ENCODE results near the gene ATP6V1G1.
"Not testable (repeated sequence)": the region's sequence is repeated elsewhere in the genome, so short reads cannot be mapped to it uniquely, and the experiment has no call there.

Gene ATP6V1G1

DNA sequence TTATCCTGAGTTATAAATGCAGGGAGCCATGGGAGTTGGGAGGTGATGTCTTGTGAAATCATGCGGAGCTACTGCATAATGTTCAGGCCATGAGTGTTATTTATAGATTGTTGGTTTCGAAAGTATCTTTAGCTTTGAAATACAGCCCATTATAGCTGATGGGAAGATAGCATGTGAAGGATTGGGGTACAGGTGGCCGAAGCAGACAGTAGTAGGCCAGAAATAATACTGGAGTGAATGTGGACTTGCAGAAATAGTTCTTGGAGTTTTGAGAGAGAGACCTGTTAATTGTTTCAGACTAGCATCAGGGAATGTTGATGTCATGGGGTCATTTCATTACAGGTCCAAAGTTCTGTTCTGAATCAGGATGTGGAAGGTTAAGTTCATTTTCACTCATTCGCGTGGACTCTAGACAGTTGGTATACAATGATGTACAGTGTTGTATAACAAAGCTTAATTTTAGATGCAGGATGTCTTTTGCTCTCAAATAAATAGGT, 3.8 kb downstream of the ATP6V1G1 start:
- Mint-ChIP-seq H3K9me3 (no peaks in the 10 kb centered on the region), H3K4me3 (peak overlapping the region; percentile 83), H3K27ac (peak overlapping the region; percentile 58), H3K36me3 (peaks cover 21% of the 10 kb centered on the region), H3K4me1 (peaks cover 45% of the 10 kb centered on the region), H3K27me3 (no peaks in the 10 kb centered on the region)
- ATAC-seq (ENCODE audit: low read depth) (no peak), DNase-seq (ENCODE audit: low spot score in 2 of 2) (no peak)

- no peaks in the 10 kb centered on the region for H3K9me3 Mint-ChIP-seq
- DNase-seq (ENCODE audit: low spot score in 2 of 2), result no peak
- peak overlapping the region; percentile 58 for H3K27ac Mint-ChIP-seq
- no peaks in the 10 kb centered on the region for H3K27me3 Mint-ChIP-seq
- ATAC-seq (ENCODE audit: low read depth), result no peak
- peaks cover 23% of the 10 kb centered on the region for H3K36me3 Mint-ChIP-seq
- peak overlapping the region; percentile 83 for H3K4me3 Mint-ChIP-seq
- peaks cover 49% of the 10 kb centered on the region for H3K4me1 Mint-ChIP-seq
Observed at GRCh38 chr9:114591849-114592248, 4.3 kb downstream of the ATP6V1G1 start.

GRCh38 chr9:114592356-114592755, 4.8 kb downstream of the ATP6V1G1 start:
- H3K4me3 Mint-ChIP-seq, result peak overlapping the region; percentile 83
- H3K9me3 Mint-ChIP-seq, result no peaks in the 10 kb centered on the region
- H3K4me1 Mint-ChIP-seq, result peaks cover 49% of the 10 kb centered on the region
- no peaks in the 10 kb centered on the region for H3K27me3 Mint-ChIP-seq
- peak overlapping the region; percentile 58 for H3K27ac Mint-ChIP-seq
- peak; percentile 48 for ATAC-seq (ENCODE audit: low read depth)
- H3K36me3 Mint-ChIP-seq, result peaks cover 24% of the 10 kb centered on the region
- peak; percentile 31 to 57 for DNase-seq (ENCODE audit: low spot score in 2 of 2)

GRCh38 chr9:114594136-114594535, 6.6 kb downstream of the ATP6V1G1 start:
- Mint-ChIP-seq H3K36me3 (peaks cover 29% of the 10 kb centered on the region), H3K4me1 (peaks cover 42% of the 10 kb centered on the region), H3K27ac (no peak overlapping the region), H3K27me3 (no peaks in the 10 kb centered on the region), H3K4me3 (no peak overlapping the region), H3K9me3 (no peaks in the 10 kb centered on the region)
- no peak for ATAC-seq (ENCODE audit: low read depth)
- no peak for DNase-seq (ENCODE audit: low spot score in 2 of 2)

DNA sequence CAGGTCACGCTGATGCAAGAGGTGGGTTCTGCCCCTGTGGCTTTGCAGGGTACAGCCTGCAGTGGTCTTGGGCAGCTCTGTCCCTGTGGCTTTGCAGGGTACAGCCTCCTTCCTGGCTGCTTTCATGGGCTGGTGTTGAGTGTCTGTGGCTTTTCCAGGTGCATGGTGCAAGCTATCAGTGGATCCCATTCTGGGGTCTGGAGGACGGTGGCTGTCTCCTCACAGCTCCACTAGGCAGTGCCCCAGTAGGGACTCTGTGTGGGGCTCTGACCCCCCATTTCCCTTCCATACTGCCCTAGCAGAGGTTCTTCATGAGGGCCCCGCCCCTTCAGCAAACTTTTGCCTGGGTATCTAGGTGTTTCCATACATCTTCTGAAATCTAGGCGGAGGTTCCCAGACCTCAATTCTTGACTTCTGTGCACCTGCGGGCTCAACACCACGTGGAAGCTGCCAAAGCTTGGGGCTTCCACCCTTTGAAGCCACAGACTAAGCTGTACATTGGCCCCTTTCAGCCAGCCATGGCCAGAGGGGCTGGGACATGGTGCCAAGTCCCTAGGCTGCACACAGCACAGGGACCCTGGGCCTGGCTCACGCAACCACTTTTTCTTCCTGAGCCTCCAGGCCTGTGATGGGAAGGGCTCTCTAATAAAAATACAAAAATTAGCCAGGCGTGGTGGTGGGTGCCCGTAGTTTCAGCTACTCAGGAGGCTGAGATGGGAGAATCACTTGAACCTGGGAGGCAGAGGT, 13.1 kb downstream of the ATP6V1G1 start:
- not testable (repeated sequence) for H3K4me1 Mint-ChIP-seq; ATAC-seq (ENCODE audit: low read depth); H3K9me3 Mint-ChIP-seq; H3K4me3 Mint-ChIP-seq; H3K27ac Mint-ChIP-seq; DNase-seq (ENCODE audit: low spot score in 2 of 2); H3K27me3 Mint-ChIP-seq
- peaks cover 27% of the 10 kb centered on the region for H3K36me3 Mint-ChIP-seq

- H3K27me3 Mint-ChIP-seq; ATAC-seq (ENCODE audit: low read depth); H3K27ac Mint-ChIP-seq; H3K4me3 Mint-ChIP-seq; H3K4me1 Mint-ChIP-seq; DNase-seq (ENCODE audit: low spot score in 2 of 2); H3K9me3 Mint-ChIP-seq: not testable (repeated sequence)
- H3K36me3 Mint-ChIP-seq, result peaks cover 22% of the 10 kb centered on the region
Observed at GRCh38 chr9:114601787-114602186, 14.2 kb downstream of the ATP6V1G1 start.

DNA sequence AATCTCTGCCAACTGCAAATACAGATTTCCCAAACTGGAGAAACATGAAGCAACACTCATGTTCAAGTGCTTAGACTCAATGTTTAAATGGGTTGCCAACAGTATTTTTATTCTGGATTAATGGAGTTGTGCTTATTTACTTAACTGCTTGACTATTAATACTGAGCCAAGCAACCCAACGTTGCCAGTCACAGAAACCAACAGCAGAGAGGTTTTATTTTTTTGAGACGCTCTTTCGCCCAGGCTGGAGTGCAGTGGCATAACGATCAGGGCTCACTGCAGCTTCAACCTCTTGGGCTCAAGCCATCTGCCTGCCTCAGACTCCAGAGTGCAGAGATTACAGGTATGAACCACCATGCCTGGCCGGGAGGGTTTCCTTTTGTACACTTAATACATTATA, 15.1 kb downstream of the ATP6V1G1 start:
- Mint-ChIP-seq H3K4me1 (peaks cover 3% of the 10 kb centered on the region), H3K36me3 (peaks cover 18% of the 10 kb centered on the region), H3K9me3 (peaks cover 5% of the 10 kb centered on the region), H3K27ac (no peak overlapping the region), H3K27me3 (no peaks in the 10 kb centered on the region), H3K4me3 (no peak overlapping the region)
- no peak for ATAC-seq (ENCODE audit: low read depth)
- DNase-seq (ENCODE audit: low spot score in 2 of 2), result no peak

GRCh38 chr9:114603248-114603647, 15.7 kb downstream of the ATP6V1G1 start:
- Mint-ChIP-seq H3K9me3 (peaks cover 5% of the 10 kb centered on the region), H3K4me3 (no peak overlapping the region), H3K27ac (no peak overlapping the region), H3K4me1 (peaks cover 9% of the 10 kb centered on the region), H3K27me3 (no peaks in the 10 kb centered on the region), H3K36me3 (peaks cover 17% of the 10 kb centered on the region)
- no peak for ATAC-seq (ENCODE audit: low read depth)
- DNase-seq (ENCODE audit: low spot score in 2 of 2), result no peak

DNA sequence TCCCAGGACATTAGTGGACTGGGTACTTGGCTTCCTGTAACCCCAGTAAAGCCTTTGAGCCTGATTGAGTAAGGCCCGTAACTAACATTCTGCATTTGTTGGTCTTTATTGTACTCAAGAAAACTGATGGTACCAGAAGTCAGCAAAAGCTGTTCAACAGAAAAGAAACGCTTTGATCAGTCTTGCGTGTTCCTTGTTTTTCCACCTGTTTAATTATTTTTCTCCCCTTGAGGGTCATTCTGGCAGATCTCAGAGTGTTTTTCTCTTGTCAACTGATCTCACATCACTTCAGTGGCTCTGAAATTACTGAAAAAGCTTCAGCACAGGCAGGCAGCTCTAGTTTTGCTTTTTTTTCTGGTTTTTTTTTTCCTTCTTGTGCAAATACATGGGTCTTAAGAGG, 17.4 kb downstream of the ATP6V1G1 start:
- Mint-ChIP-seq H3K36me3 (peaks cover 10% of the 10 kb centered on the region), H3K9me3 (peaks cover 5% of the 10 kb centered on the region), H3K27me3 (no peaks in the 10 kb centered on the region), H3K4me3 (no peak overlapping the region), H3K27ac (no peak overlapping the region), H3K4me1 (peaks cover 19% of the 10 kb centered on the region)
- DNase-seq (ENCODE audit: low spot score in 2 of 2) (no peak), ATAC-seq (ENCODE audit: low read depth) (no peak)

- H3K4me1 Mint-ChIP-seq, result peaks cover 26% of the 10 kb centered on the region
- peaks cover 5% of the 10 kb centered on the region for H3K9me3 Mint-ChIP-seq
- ATAC-seq (ENCODE audit: low read depth), result no peak
- no peak overlapping the region for H3K4me3 Mint-ChIP-seq
- H3K27me3 Mint-ChIP-seq, result no peaks in the 10 kb centered on the region
- H3K27ac Mint-ChIP-seq, result no peak overlapping the region
- no peak for DNase-seq (ENCODE audit: low spot score in 2 of 2)
- peaks cover 8% of the 10 kb centered on the region for H3K36me3 Mint-ChIP-seq
Observed at GRCh38 chr9:114606068-114606467, 18.5 kb downstream of the ATP6V1G1 start.

- H3K27ac Mint-ChIP-seq, result no peak overlapping the region
- no peak overlapping the region for H3K4me3 Mint-ChIP-seq
- H3K27me3 Mint-ChIP-seq, result no peaks in the 10 kb centered on the region
- peaks cover 26% of the 10 kb centered on the region for H3K4me1 Mint-ChIP-seq
- no peak for ATAC-seq (ENCODE audit: low read depth)
- peaks cover 3% of the 10 kb centered on the region for H3K9me3 Mint-ChIP-seq
- H3K36me3 Mint-ChIP-seq, result peaks cover 3% of the 10 kb centered on the region
- DNase-seq (ENCODE audit: low spot score in 2 of 2), result no peak
Observed at GRCh38 chr9:114606597-114607207, 19.1 kb downstream of the ATP6V1G1 start.

DNA sequence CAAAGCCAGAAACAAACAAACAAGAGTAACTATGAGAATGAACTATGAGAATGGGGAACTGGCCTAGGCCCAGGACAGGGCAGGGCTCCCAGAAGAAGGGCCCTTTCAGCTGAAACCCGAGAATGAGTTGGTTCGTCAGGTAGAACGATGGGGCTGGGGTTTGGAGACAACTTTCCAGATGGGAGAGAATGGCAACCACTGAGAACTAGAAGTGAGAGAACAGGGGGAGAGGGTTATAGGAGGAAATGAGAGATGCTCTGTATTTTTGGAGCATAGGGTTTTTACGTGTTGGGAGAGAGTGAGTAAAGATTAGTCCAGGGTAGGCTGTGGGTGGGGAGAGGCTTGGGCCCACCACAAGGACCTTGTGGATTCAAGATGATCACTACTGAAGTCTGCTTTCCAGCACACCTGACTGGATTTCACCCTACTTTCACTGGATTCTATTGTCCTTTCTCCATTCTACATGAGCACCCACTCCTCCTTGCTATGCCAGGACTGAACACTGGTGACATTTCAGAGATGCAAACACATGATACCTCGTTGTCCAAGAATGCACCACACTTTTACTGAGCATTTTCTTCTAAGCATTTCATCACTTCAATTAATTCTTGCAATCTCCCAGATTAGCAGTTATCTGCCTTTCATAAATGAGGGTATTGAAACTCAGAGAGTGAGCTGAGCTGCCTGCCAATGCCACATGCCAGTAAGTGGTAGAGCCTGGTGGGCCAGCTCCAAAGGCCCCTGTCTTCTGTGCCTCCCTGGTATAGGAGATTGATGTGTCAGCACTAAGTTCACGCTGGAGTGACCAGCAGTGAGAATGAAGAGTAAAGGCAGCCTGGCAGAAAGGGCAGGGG, 20.3 kb downstream of the ATP6V1G1 start:
- DNase-seq (ENCODE audit: low spot score in 2 of 2) (no peak), ATAC-seq (ENCODE audit: low read depth) (no peak)
- Mint-ChIP-seq H3K4me3 (no peak overlapping the region), H3K4me1 (peaks cover 36% of the 10 kb centered on the region), H3K27ac (peak overlapping the region; percentile 2), H3K27me3 (no peaks in the 10 kb centered on the region), H3K36me3 (no peaks in the 10 kb centered on the region), H3K9me3 (no peaks in the 10 kb centered on the region)

GRCh38 chr9:114608525-114608796, 20.9 kb downstream of the ATP6V1G1 start:
- DNase-seq (ENCODE audit: low spot score in 2 of 2) (no peak), ATAC-seq (ENCODE audit: low read depth) (no peak)
- H3K4me1 Mint-ChIP-seq, result peaks cover 39% of the 10 kb centered on the region
- no peaks in the 10 kb centered on the region for H3K36me3 Mint-ChIP-seq
- H3K9me3 Mint-ChIP-seq, result no peaks in the 10 kb centered on the region
- H3K4me3 Mint-ChIP-seq, result no peak overlapping the region
- no peaks in the 10 kb centered on the region for H3K27me3 Mint-ChIP-seq
- H3K27ac Mint-ChIP-seq, result peak overlapping the region; percentile 2
